H1 (cell line): ENCODE results near the gene B4GALNT3. TPM values are rescaled to one million over a fixed set of nuclear protein-coding genes. Genes with fewer than 3 reads are reported as not detected.

ENCODE experiments used
- CTCF ChIA-PET: fragments of 300-600 bp; sonication (Branson Sonifier 250); formaldehyde crosslinking; loops from one replicate; lab custom pipeline; 2021; ENCODE audit not compliant: partially characterized antibody; lab: Charles Lee
- POLR2A ChIA-PET: fragments of 300-600 bp; sonication (Branson Sonifier 250); formaldehyde crosslinking; loops from one replicate; lab custom pipeline; 2021; ENCODE audit warnings: inconsistent platforms; ENCODE audit not compliant: partially characterized antibody; lab: Charles Lee
- DNase-seq, 2 experiments: peaks; one replicate each; pipeline versions ENCODE4 v3.0.0 to v3.0.0-alpha.2; 2010 to 2022; ENCODE audit warnings: low spot score in 2 of 2, low read depth in 1 of 2, mixed read lengths in 1 of 2
- FAIRE-seq: peaks from 2 replicates; lab custom pipeline; 2011; peaks lifted over from hg19 to GRCh38; lab: Jason Lieb, UNC
- H2AFZ ChIP-seq: 2 replicates; pipeline ENCODE4 v1.8.1; 2012; ENCODE audit warnings: low read length, inconsistent platforms
- H2AK5ac ChIP-seq: 2 replicates; pipeline ENCODE4 v1.6.1; 2013; ENCODE audit warnings: low read depth, low read length
- H2BK120ac ChIP-seq: replicated peaks from 2 replicates; pipeline ENCODE3; 2013; ENCODE audit warnings: low read depth, low read length, inconsistent platforms
- H2BK12ac ChIP-seq: 2 replicates; pipeline ENCODE4 v1.6.1; 2013; ENCODE audit warnings: low read depth, low read length
- H2BK15ac ChIP-seq: 2 replicates; pipeline ENCODE4 v1.6.1; 2013; ENCODE audit warnings: low read length
- H2BK20ac ChIP-seq: 2 replicates; pipeline ENCODE4 v1.6.1; 2013; ENCODE audit warnings: low read length
- H2BK5ac ChIP-seq: 2 replicates; pipeline ENCODE4 v1.6.1; 2013; ENCODE audit warnings: low read depth, low read length
- H3K14ac ChIP-seq: 2 replicates; pipeline ENCODE4 v1.6.1; 2013; ENCODE audit warnings: inconsistent platforms; ENCODE audit not compliant: insufficient read length
- H3K18ac ChIP-seq: 2 replicates; pipeline ENCODE4 v1.6.1; 2013; ENCODE audit warnings: low read length; ENCODE audit errors: extremely low read depth
- H3K23ac ChIP-seq: 2 replicates; pipeline ENCODE4 v1.6.1; 2013; ENCODE audit warnings: inconsistent platforms; ENCODE audit not compliant: insufficient read length
- H3K23me2 ChIP-seq: 2 replicates; pipeline ENCODE4 v1.6.1; 2013; ENCODE audit warnings: low read depth, low read length
- H3K27ac ChIP-seq: 2 replicates; pipeline ENCODE4 v1.6.1; 2011; ENCODE audit warnings: low read depth, low read length, inconsistent platforms
- H3K27me3 ChIP-seq, 4 experiments: replicated peaks in 1 of 4; 1 replicate in 1 of 4; 2 replicates in 3 of 4; pipeline versions ENCODE4 v1.6.1 to v1.8.1; 2011 to 2013; ENCODE audit warnings: low read length in 3 of 4, mild to moderate bottlenecking in 3 of 4, inconsistent platforms in 2 of 4, mixed read lengths in 2 of 4, moderate library complexity in 1 of 4; ENCODE audit not compliant: control insufficient read depth in 3 of 4, insufficient read depth in 3 of 4; ENCODE audit errors: extremely low read depth in 1 of 4
- H3K36me3 ChIP-seq, 4 experiments: 2 replicates each; pipeline versions ENCODE4 v1.6.1 to v1.8.1; 2011 to 2013; ENCODE audit warnings: mild to moderate bottlenecking in 4 of 4, low read length in 3 of 4, moderate library complexity in 2 of 4, control low read depth in 1 of 4, inconsistent platforms in 1 of 4; ENCODE audit not compliant: insufficient read depth in 4 of 4, control insufficient read depth in 2 of 4
- H3K4ac ChIP-seq: replicated peaks from 2 replicates; pipeline ENCODE3; 2013; ENCODE audit warnings: low read length, low read depth, mixed read lengths, inconsistent platforms; ENCODE audit not compliant: insufficient read length
- H3K4me1 ChIP-seq, 4 experiments: replicated peaks in 1 of 4; 1 replicate in 1 of 4; 2 replicates in 3 of 4; pipeline versions ENCODE4 v1.6.1 to v1.8.1; 2011 to 2013; ENCODE audit warnings: low read length in 3 of 4, inconsistent platforms in 2 of 4, mixed read lengths in 1 of 4; ENCODE audit not compliant: insufficient read depth in 4 of 4, control insufficient read depth in 3 of 4
- H3K4me2 ChIP-seq, 2 experiments: 2 replicates each; pipeline versions ENCODE4 v1.6.1 to v1.8.1; 2011 to 2013; ENCODE audit warnings: low read depth in 2 of 2, low read length in 2 of 2, control low read depth in 1 of 2, inconsistent platforms in 1 of 2, mild to moderate bottlenecking in 1 of 2; ENCODE audit not compliant: insufficient read depth in 1 of 2
- H3K4me3 ChIP-seq, 4 experiments: fragments of 200-600, 300-600 bp in 1 of 4; sonication (generic), shearing (Covaris generic), sonication (Bioruptor Twin) in 1 of 4; 2 replicates each; pipeline versions ENCODE4 v1.5.1 to v1.8.1; 2011 to 2016; ENCODE audit warnings: low read length in 4 of 4, low read depth in 3 of 4, control low read depth in 2 of 4, inconsistent platforms in 2 of 4, mild to moderate bottlenecking in 2 of 4, mixed read lengths in 1 of 4, moderate library complexity in 1 of 4; ENCODE audit not compliant: insufficient read depth in 2 of 4; ENCODE audit errors: extremely low read depth in 1 of 4
- H3K56ac ChIP-seq: replicated peaks from 2 replicates; pipeline ENCODE3; 2013; ENCODE audit warnings: low read depth, mild to moderate bottlenecking, mixed read lengths, low read length, inconsistent platforms; ENCODE audit not compliant: insufficient read length
- H3K79me1 ChIP-seq: 2 replicates; pipeline ENCODE4 v1.6.1; 2013; ENCODE audit warnings: low read depth, low read length, control low read depth
- H3K79me2 ChIP-seq, 2 experiments: 2 replicates each; pipeline versions ENCODE4 v1.6.1 to v1.8.1; 2012 to 2013; ENCODE audit warnings: low read length in 2 of 2, mild to moderate bottlenecking in 2 of 2, inconsistent platforms in 1 of 2; ENCODE audit not compliant: insufficient read depth in 2 of 2, control insufficient read depth in 1 of 2
- H3K9ac ChIP-seq, 4 experiments: replicated peaks in 1 of 4; 1 replicate in 1 of 4; 2 replicates in 3 of 4; pipeline versions ENCODE4 v1.6.1 to v1.8.1; 2011 to 2013; ENCODE audit warnings: low read depth in 3 of 4, low read length in 3 of 4, control low read depth in 2 of 4, mild to moderate bottlenecking in 2 of 4, moderate library complexity in 2 of 4, inconsistent platforms in 1 of 4; ENCODE audit errors: extremely low read depth in 1 of 4
- H3K9me3 ChIP-seq, 2 experiments: 2 replicates each; pipeline versions ENCODE4 v1.6.1 to v1.8.1; 2012 to 2013; ENCODE audit warnings: mild to moderate bottlenecking in 2 of 2, moderate library complexity in 2 of 2, control low read depth in 1 of 2, inconsistent platforms in 1 of 2, low read depth in 1 of 2, low read length in 1 of 2, mixed read lengths in 1 of 2; ENCODE audit not compliant: insufficient read depth in 2 of 2
- H4K20me1 ChIP-seq, 2 experiments: replicated peaks in 1 of 2; 2 replicates each; pipeline versions ENCODE3 to v1.8.1; 2011 to 2013; ENCODE audit warnings: inconsistent platforms in 2 of 2, low read length in 2 of 2, mild to moderate bottlenecking in 1 of 2; ENCODE audit not compliant: insufficient read depth in 2 of 2, control insufficient read depth in 1 of 2
- H4K5ac ChIP-seq: 2 replicates; pipeline ENCODE4 v1.6.1; 2013; ENCODE audit warnings: low read length, low read depth, mixed read lengths, inconsistent platforms; ENCODE audit not compliant: insufficient read length
- H4K8ac ChIP-seq: 2 replicates; pipeline ENCODE4 v1.8.0; 2013; ENCODE audit warnings: mild to moderate bottlenecking, moderate library complexity, low read length, inconsistent platforms; ENCODE audit not compliant: insufficient read depth; ENCODE audit errors: extremely low read depth
- H4K91ac ChIP-seq: replicated peaks from 2 replicates; pipeline ENCODE3; 2013; ENCODE audit warnings: low read length, mixed read lengths, inconsistent platforms; ENCODE audit not compliant: insufficient read length
- NANOG ChIP-seq: IDR thresholded peaks from 2 replicates; pipeline ENCODE4 v1.6.1; 2011; ENCODE audit warnings: low read length, low read depth, mild to moderate bottlenecking, inconsistent platforms; ENCODE audit not compliant: insufficient read depth, poor library complexity, severe bottlenecking
- TAF1 ChIP-seq: IDR thresholded peaks from 2 replicates; pipeline ENCODE4 v1.6.1; 2011; ENCODE audit warnings: mild to moderate bottlenecking, low read depth, low read length
- WGBS, 2 experiments: shearing (Covaris generic) in 1 of 2; methylation state at CpG; one replicate each; pipeline versions ENCODE4 v1.1.6 to v1.1.7; 2013 to 2015; ENCODE audit warnings: low lambda C conversion rate in 2 of 2, mixed read lengths in 2 of 2, inconsistent platforms in 1 of 2, low coverage in 1 of 2, missing lambda C conversion rate in 1 of 2; ENCODE audit not compliant: insufficient replicate concordance in 2 of 2, insufficient coverage in 1 of 2, insufficient read length in 1 of 2; ENCODE audit errors: extremely low coverage in 1 of 2, missing lambda C conversion rate in 1 of 2; 5-methylcytosine and 5-hydroxymethylcytosine counted together
- polyA plus RNA-seq, 7 experiments: library from polyadenylated mRNA; depleted of rRNA in 3 of 7; stranded (reverse) in 5 of 7; unstranded in 2 of 7; fragments of >200 nt in 5 of 7; fragments of 200-250 nt in 2 of 7; gene quantifications; 1 replicate in 5 of 7; 2 replicates in 1 of 7; 4 replicates in 1 of 7; pipeline versions ENCODE4 v1.2.1 to v1.2.3, GENCODE V29; 2011 to 2013; ENCODE audit warnings: missing spikeins in 2 of 7, mixed read lengths in 2 of 7
- total RNA-seq: library from RNA; stranded (reverse); fragmentation: NEBNext Ultra II Directional; extraction: Animal tissue kit (Norgen Biotek cat#: 25700); gene quantifications from 2 replicates; pipeline ENCODE4 v1.2.1, GENCODE V29; 2021

B4GALNT3 gene
- total and polyA plus RNA-seq, 2 of the 8 experiments (the other 6 are each of a cell fraction or from before 2014, with no cell fraction given): 12.5 to 20.3 TPM

DNA sequence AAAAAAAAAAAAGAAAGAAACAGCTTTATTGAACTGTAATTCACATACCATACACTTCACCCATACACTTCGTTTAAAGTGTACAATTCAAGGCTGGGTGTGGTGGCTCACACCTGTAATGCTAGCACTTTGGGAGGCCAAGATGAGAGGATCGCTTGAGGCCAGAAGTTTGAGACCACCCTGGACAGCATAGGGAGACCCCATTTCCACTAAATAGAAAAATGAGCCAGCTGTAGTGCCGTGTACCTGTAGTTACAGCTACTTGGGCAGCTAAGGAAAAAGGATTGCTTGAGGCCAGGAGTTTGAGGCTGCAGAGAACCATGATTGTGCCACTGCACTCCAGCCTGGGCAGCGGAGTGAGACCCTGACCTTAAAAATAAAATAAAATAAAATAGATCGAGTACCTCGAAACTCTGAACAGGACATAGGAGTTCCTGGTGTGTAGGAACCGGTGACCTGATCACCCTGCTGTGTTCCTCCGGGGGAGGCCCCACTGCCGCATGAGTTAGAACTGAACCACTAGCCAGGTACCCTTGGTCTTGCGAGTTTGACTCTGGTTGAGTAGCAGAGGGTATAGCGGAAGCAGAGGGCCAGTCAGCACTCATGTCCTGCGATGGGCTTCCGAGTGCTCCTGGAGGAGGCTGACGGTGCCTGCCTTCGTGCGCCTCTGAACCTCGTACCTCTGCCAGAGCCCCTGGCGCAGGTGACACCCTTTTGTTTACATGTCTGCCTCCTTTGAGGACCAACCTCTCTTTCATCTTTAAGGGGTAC, 80.0 kb downstream of the B4GALNT3 start:
- no peak overlapping the region for H3K4me2 ChIP-seq
- no peak overlapping the region for H3K4me3 ChIP-seq
- H3K79me1 ChIP-seq: no peaks in the 10 kb centered on the region
- H2BK12ac ChIP-seq: no peak overlapping the region
- no peaks in the 10 kb centered on the region for H4K20me1 ChIP-seq
- H2BK5ac ChIP-seq: no peak overlapping the region
- no peaks in the 10 kb centered on the region for H3K9me3 ChIP-seq
- no peak overlapping the region for H2AK5ac ChIP-seq
- H4K8ac ChIP-seq: no peak overlapping the region
- no peak overlapping the region for H2BK20ac ChIP-seq
- CTCF ChIA-PET: interaction anchor here (0.6 to 10.4 kb wide), 9 partner anchors 8 to 276 kb away, joined by 3 to 163 read pairs (median 5); partner anchors contain the start of gene B4GALNT3
- no peaks in the 10 kb centered on the region for H3K23me2 ChIP-seq
- H3K56ac ChIP-seq: no peak overlapping the region
- no peak overlapping the region for H3K23ac ChIP-seq
- DNase-seq (no peak), FAIRE-seq (no peak)
- no peak overlapping the region for H3K9ac ChIP-seq
- no peaks in the 10 kb centered on the region for H3K27me3 ChIP-seq
- POLR2A ChIA-PET: no interaction called here
- H2BK15ac ChIP-seq: 0 out of 2 replicates have a peak overlapping the region, but pooled peaks have one; percentile 72
- 90% methylated on average over 18 of the region's 18 CpGs; no CpG with 5 or more reads in 1 of the 2 experiments for whole genome bisulfite sequencing, 2 experiments
- H3K36me3 ChIP-seq: no peaks in the 10 kb centered on the region
- H2BK120ac ChIP-seq: no peak overlapping the region
- no peak overlapping the region for H3K14ac ChIP-seq
- peaks cover 0 to 20% (median 9%) of the 10 kb centered on the region in 4 experiments; a peak in 5 of 7 replicates for H3K4me1 ChIP-seq
- H4K91ac ChIP-seq: no peak overlapping the region
- no peak overlapping the region for H4K5ac ChIP-seq
- no peak overlapping the region for H2AFZ ChIP-seq
- no peaks in the 10 kb centered on the region for H3K79me2 ChIP-seq
- no peak overlapping the region for H3K4ac ChIP-seq
- no peak overlapping the region for H3K27ac ChIP-seq
- no peak overlapping the region for H3K18ac ChIP-seq
- TF ChIP-seq TAF1: no peak
- no peak for TF ChIP-seq NANOG
